T47D (cell line): ENCODE data around the gene CHCHD3.

Source experiments
- DNase-seq, 2 experiments: peaks; one replicate each; pipeline versions ENCODE4 v3.0.0 to v3.0.0-alpha.2; 2011 to 2012; ENCODE audit warnings: low read depth in 1 of 2, low spot score in 1 of 2
- JUND ChIP-seq: IDR thresholded peaks from 2 replicates; pipeline ENCODE4 v1.6.1; 2012; ENCODE audit warnings: low read depth
- in situ Hi-C: cut with HindIII; loops from 2 replicates; pipeline ENCODE4 v1.10.0; 2016; ENCODE audit warnings: low sequenced_read_pairs, low pct_unique_long_range_greater_than_20kb

CHCHD3 gene

GRCh38 chr7:132757783-132758182 is 324.1 kb downstream of the CHCHD3 start:
- in situ Hi-C loops, result no loop called here
- TF ChIP-seq JUND, result no peak
- no peak for DNase-seq

- no peak for DNase-seq
- in situ Hi-C loops, result no loop called here
- no peak for TF ChIP-seq JUND
Observed at GRCh38 chr7:132756484-132756990, 325.4 kb downstream of the CHCHD3 start.

GRCh38 chr7:132755538-132756483 is 326.1 kb downstream of the CHCHD3 start:
- no peak for DNase-seq
- in situ Hi-C loops, result no loop called here
- TF ChIP-seq JUND, result no peak

- TF ChIP-seq JUND, result no peak
- DNase-seq, result no peak
- in situ Hi-C loops, result no loop called here
Observed at GRCh38 chr7:132752431-132752830, 329.5 kb downstream of the CHCHD3 start.

- in situ Hi-C loops, result no loop called here
- no peak for TF ChIP-seq JUND
- DNase-seq, result no peak
Observed at GRCh38 chr7:132751244-132751647, 330.6 kb downstream of the CHCHD3 start.

- TF ChIP-seq JUND, result no peak
- in situ Hi-C loops, result no loop called here
- no peak for DNase-seq
Observed at GRCh38 chr7:132750530-132751217, 331.2 kb downstream of the CHCHD3 start.

GRCh38 chr7:132750096-132750495 is 331.8 kb downstream of the CHCHD3 start:
- in situ Hi-C loops, result no loop called here
- TF ChIP-seq JUND, result no peak
- no peak for DNase-seq

GRCh38 chr7:132745510-132745909 is 336.4 kb downstream of the CHCHD3 start:
- DNase-seq, result no peak
- in situ Hi-C loops, result no loop called here
- no peak for TF ChIP-seq JUND

- no peak for TF ChIP-seq JUND
- no peak for DNase-seq
- in situ Hi-C loops, result no loop called here
Observed at GRCh38 chr7:132743974-132744373, 337.9 kb downstream of the CHCHD3 start.

GRCh38 chr7:132742189-132742612 is 339.7 kb downstream of the CHCHD3 start:
- no peak for DNase-seq
- no peak for TF ChIP-seq JUND
- in situ Hi-C loops, result no loop called here

- TF ChIP-seq JUND, result no peak
- in situ Hi-C loops, result no loop called here
- no peak for DNase-seq
Observed at GRCh38 chr7:132740176-132740575, 341.7 kb downstream of the CHCHD3 start.

- no peak for TF ChIP-seq JUND
- in situ Hi-C loops, result no loop called here
- DNase-seq, result no peak
Observed at GRCh38 chr7:132739271-132739955, 342.5 kb downstream of the CHCHD3 start.
